Activated T-cell treated with anti-CD3 and anti-CD28 coated beads for 24 hours (primary cell): ENCODE results near the gene CPB2.

Source experiments
- DNase-seq: peaks from one replicate; pipeline ENCODE4 v3.0.0-alpha.2; 2020; ENCODE audit warnings: low read depth

The CPB2 gene

GRCh38 chr13:46050771-46051170 is 54.1 kb downstream of the CPB2 start:
- DNase-seq, result no peak

- DNase-seq, result no peak
These were observed 59.4 kb downstream of the CPB2 start for GRCh38 chr13:46045424-46045823.

GRCh38 chr13:46043647-46044046 is 61.2 kb downstream of the CPB2 start:
- DNase-seq, result no peak

- DNase-seq, result no peak
These were observed 63.4 kb downstream of the CPB2 start for GRCh38 chr13:46041419-46041839.

- DNase-seq, result no peak
These were observed 64.1 kb downstream of the CPB2 start for GRCh38 chr13:46040763-46041162.

GRCh38 chr13:46039411-46040182 is 65.2 kb downstream of the CPB2 start:
- no peak for DNase-seq

GRCh38 chr13:46038296-46038695 is 66.5 kb downstream of the CPB2 start:
- DNase-seq, result no peak

GRCh38 chr13:46035066-46035465 is 69.8 kb downstream of the CPB2 start:
- DNase-seq, result no peak

- DNase-seq, result no peak
These were observed 72.5 kb downstream of the CPB2 start for GRCh38 chr13:46032341-46032740.

- DNase-seq, result no peak
These were observed 73.1 kb downstream of the CPB2 start for GRCh38 chr13:46031581-46032263.

- no peak for DNase-seq
These were observed 79.7 kb downstream of the CPB2 start for GRCh38 chr13:46025157-46025556.

GRCh38 chr13:46022481-46022880 is 82.4 kb downstream of the CPB2 start:
- DNase-seq, result no peak

GRCh38 chr13:46016216-46016615 is 88.6 kb downstream of the CPB2 start:
- DNase-seq, result no peak

- DNase-seq, result no peak
These were observed 89.5 kb downstream of the CPB2 start for GRCh38 chr13:46015366-46015765.

GRCh38 chr13:46012404-46012803 is 92.4 kb downstream of the CPB2 start:
- no peak for DNase-seq

GRCh38 chr13:46010148-46010547 is 94.7 kb downstream of the CPB2 start:
- DNase-seq, result no peak

- no peak for DNase-seq
These were observed 96.2 kb downstream of the CPB2 start for GRCh38 chr13:46008631-46009030.

GRCh38 chr13:46006688-46007452 is 98.0 kb downstream of the CPB2 start:
- no peak for DNase-seq

GRCh38 chr13:46004491-46004890 is 100.3 kb downstream of the CPB2 start:
- DNase-seq, result no peak
